Mesothelial cell of epicardium (in vitro differentiated cells): ENCODE results near the gene KRT74. TPM values are rescaled to one million over a fixed set of nuclear protein-coding genes. Genes with fewer than 3 reads are reported as not detected.

Source experiments
- DNase-seq, 2 experiments: peaks; one replicate each; pipeline ENCODE4 v3.0.0; 2021; ENCODE audit warnings: low spot score in 2 of 2; ENCODE audit not compliant: unreplicated experiment in 2 of 2
- H3K27ac Mint-ChIP-seq: 2 replicates; pipeline ENCODE4 v1.8.0; 2021; ENCODE audit warnings: mixed read lengths
- H3K27me3 Mint-ChIP-seq: 2 replicates; pipeline ENCODE4 v1.8.0; 2021; ENCODE audit warnings: low read depth, mixed read lengths
- H3K36me3 Mint-ChIP-seq: 2 replicates; pipeline ENCODE4 v1.8.0; 2021; ENCODE audit warnings: mixed read lengths
- H3K4me1 Mint-ChIP-seq: 2 replicates; pipeline ENCODE4 v1.8.0; 2021; ENCODE audit warnings: mixed read lengths
- H3K4me3 Mint-ChIP-seq: 2 replicates; pipeline ENCODE4 v1.8.0; 2021; ENCODE audit warnings: mild to moderate bottlenecking, moderate library complexity, mixed read lengths
- H3K9me3 Mint-ChIP-seq: 2 replicates; pipeline ENCODE4 v1.8.0; 2021; ENCODE audit warnings: mixed read lengths
- total RNA-seq: library from RNA; stranded (reverse); gene quantifications from 3 replicates; pipeline ENCODE4 v1.2.1, GENCODE V29; 2021
- TF ChIP-seq, protein P1 (sequence below): fragments of 200-600 bp; sonication (generic); IDR thresholded peaks from one replicate; pipeline ENCODE4 v1.5.0; 2021; ENCODE audit warnings: antibody characterized with exemption; ENCODE audit not compliant: unreplicated experiment

Gene KRT74
- total RNA-seq, 1 donor from 2014 or later: not detected

DNA sequence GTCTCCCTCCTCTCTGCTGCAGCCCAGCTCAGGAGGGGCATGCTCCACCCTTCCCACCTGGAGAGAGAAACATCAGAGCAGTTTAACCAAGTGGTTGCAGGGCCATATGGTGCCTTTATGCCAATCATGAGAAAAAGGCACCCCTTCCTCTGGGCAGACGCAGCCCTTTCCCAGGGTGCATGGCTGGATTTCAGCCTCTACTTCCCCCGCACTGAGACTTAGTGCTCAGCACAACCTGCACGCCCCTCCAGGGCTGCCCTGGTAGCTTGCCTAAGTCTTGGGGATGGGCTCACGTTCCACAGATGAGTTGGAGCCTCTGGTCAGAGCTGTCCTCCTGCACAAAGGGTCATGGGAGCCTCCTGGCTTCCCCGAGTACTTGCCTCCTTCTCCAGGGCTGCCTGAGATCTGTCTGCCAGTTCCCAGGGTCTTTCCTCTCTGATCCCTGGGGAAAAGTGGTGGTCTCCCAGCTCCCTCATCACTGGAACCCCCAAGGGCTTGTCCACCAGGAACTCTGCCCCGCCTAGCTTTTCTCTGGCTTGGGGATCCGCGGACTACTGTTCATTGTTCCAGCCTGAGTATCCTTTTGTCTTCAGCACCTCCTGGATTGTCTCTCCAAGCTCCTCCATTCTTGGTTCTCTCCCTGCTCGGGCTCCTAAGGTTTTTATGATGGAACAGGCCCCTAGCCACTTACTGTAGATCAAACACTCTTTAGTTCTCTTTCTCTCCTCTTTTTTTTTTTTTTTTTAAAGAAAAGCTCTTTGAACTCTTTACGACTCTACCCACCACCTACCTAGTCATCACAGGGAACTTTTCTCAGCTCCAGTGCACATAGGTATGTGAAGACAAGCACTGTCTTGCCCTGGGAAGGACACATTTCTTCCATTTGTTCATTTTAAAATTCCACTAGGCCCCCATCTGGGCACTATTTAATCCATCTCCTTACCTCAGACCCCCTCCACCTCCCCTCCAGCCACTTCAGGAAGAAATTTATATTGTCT lies 6.1 kb upstream of the KRT74 start:
- Mint-ChIP-seq H3K9me3 (no peaks in the 10 kb centered on the region), H3K4me3 (no peak overlapping the region), H3K27me3 (no peaks in the 10 kb centered on the region), H3K27ac (peak overlapping the region; percentile 66), H3K36me3 (no peaks in the 10 kb centered on the region), H3K4me1 (peaks cover 16% of the 10 kb centered on the region)
- TF ChIP-seq, protein P1, sequence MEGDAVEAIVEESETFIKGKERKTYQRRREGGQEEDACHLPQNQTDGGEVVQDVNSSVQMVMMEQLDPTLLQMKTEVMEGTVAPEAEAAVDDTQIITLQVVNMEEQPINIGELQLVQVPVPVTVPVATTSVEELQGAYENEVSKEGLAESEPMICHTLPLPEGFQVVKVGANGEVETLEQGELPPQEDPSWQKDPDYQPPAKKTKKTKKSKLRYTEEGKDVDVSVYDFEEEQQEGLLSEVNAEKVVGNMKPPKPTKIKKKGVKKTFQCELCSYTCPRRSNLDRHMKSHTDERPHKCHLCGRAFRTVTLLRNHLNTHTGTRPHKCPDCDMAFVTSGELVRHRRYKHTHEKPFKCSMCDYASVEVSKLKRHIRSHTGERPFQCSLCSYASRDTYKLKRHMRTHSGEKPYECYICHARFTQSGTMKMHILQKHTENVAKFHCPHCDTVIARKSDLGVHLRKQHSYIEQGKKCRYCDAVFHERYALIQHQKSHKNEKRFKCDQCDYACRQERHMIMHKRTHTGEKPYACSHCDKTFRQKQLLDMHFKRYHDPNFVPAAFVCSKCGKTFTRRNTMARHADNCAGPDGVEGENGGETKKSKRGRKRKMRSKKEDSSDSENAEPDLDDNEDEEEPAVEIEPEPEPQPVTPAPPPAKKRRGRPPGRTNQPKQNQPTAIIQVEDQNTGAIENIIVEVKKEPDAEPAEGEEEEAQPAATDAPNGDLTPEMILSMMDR: no peak
- DNase-seq: no peak

DNA sequence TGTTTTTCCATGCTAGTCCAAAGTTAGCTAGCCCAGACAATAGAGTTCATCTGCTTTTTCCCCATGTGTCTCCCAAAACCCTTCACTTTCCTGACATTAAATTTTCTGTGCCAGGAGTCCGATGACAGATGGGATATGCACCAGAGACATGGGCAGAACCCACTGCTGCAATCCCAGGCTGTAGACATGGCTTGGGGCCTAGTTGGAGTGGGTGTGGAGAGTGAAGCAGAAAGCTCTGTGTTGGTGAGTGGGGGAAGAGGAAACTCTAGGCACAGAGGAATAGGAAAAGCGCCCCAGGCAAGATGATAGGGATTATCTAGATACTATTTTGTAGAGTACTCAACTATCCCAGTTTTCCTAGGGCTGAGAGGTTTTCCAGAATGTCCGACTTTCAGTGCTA lies 4.8 kb upstream of the KRT74 start:
- Mint-ChIP-seq H3K27me3 (no peaks in the 10 kb centered on the region), H3K36me3 (no peaks in the 10 kb centered on the region), H3K4me1 (peaks cover 16% of the 10 kb centered on the region), H3K4me3 (no peak overlapping the region), H3K9me3 (no peaks in the 10 kb centered on the region), H3K27ac (no peak overlapping the region)
- TF ChIP-seq, protein P1: no peak
- no peak for DNase-seq

DNA sequence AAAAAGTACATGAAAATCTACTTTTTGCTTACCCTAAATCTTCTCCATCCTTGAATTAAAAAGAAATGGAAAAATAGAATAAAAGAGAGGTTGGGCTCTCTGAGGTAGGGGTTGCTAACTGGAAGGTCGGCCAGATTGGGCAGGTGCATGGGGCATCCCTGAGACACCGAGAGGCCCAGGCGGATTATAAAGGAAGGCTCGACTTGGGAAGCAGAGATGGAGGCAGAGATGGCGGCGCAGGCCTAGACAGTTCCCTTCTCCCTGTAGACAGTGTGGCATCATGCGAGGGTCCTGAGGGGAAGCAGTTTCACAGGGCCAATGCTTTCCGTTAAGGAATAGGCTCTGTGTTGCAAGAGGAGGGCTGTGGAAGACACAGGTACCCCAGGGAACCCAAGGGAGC lies 3.7 kb upstream of the KRT74 start:
- Mint-ChIP-seq H3K27me3 (peaks cover 9% of the 10 kb centered on the region), H3K9me3 (no peaks in the 10 kb centered on the region), H3K4me3 (no peak overlapping the region), H3K27ac (no peak overlapping the region), H3K36me3 (no peaks in the 10 kb centered on the region), H3K4me1 (peaks cover 14% of the 10 kb centered on the region)
- DNase-seq: no peak
- TF ChIP-seq, protein P1: no peak

DNA sequence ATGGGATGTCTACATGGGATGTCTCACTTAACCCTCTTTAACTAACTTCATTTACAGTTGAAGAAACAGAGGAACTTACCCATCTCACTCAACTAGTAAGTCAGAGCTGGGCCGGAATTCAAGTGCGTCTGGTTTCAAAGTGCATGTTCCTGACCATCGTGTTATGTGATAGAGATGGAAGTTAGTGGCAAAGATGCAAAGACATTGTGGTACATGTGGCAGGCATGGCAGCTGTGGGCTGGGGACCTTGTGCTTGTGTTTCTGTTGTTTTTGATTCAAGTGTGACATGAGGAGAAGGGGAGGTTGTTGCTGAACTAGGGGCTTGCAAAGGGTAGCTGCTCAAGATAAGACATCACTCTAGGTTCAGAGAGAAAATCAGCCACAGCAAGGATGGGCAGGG lies 2.3 kb upstream of the KRT74 start:
- Mint-ChIP-seq H3K4me3 (no peak overlapping the region), H3K27ac (no peak overlapping the region), H3K27me3 (peaks cover 19% of the 10 kb centered on the region), H3K36me3 (no peaks in the 10 kb centered on the region), H3K9me3 (no peaks in the 10 kb centered on the region), H3K4me1 (peaks cover 12% of the 10 kb centered on the region)
- DNase-seq: no peak
- TF ChIP-seq, protein P1: no peak

DNA sequence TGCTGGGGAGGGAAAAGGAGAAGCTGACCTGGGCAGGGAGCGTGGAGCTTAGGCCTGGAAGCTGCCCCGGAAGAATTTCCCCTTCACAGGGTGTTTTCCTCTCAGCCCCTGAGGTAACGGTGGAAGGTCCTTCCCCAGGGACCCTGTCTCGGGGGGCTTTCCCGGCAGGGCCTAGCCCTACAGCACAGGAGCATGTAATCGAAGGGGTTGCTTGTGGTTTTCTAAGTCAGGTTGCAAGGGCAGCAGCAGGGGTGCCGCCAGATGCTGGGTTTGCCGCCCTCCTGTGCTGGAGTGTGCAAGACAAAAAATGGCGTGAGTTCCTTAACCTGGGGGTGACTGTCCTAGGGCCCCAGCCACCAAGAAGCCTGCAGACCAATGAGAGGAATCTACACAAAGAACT lies 1.6 kb upstream of the KRT74 start:
- no peaks in the 10 kb centered on the region for H3K9me3 Mint-ChIP-seq
- H3K27me3 Mint-ChIP-seq: peaks cover 25% of the 10 kb centered on the region
- H3K36me3 Mint-ChIP-seq: no peaks in the 10 kb centered on the region
- H3K4me3 Mint-ChIP-seq: no peak overlapping the region
- no peak for DNase-seq
- peaks cover 6% of the 10 kb centered on the region for H3K4me1 Mint-ChIP-seq
- TF ChIP-seq, protein P1: no peak
- no peak overlapping the region for H3K27ac Mint-ChIP-seq
